Body of pancreas (tissue), 4 donors: ENCODE measurements around the gene PTK6. TPM values are rescaled to one million over a fixed set of nuclear protein-coding genes. Genes with fewer than 3 reads are reported as not detected.
A peak's percentile ranks its signal among the peaks of the same experiment; 100 is the strongest.

Experiments used
- ATAC-seq: fragments of 150-250 bp; one replicate; pipeline ENCODE4 v1.9.1; 2016
- DNase-seq, 4 donors: peaks; one replicate each; pipeline ENCODE4 v3.0.0-alpha.2; 2019
- H3K27ac ChIP-seq, 4 donors: fragments of 200-600 bp; sonication (generic); 1 replicate in 3 of 4; 2 replicates in 1 of 4; pipeline versions ENCODE4 v1.5.1 to v1.6.1; 2016 to 2019; ENCODE audit warnings: mild to moderate bottlenecking in 1 of 4, mixed read lengths in 1 of 4, moderate library complexity in 1 of 4
- H3K27me3 ChIP-seq, 2 donors: fragments of 200-600 bp; sonication (generic); one replicate each; pipeline ENCODE4 v1.6.0; 2016; ENCODE audit warnings: mild to moderate bottlenecking in 1 of 2
- H3K36me3 ChIP-seq, 2 donors: fragments of 200-600 bp; sonication (generic); replicated peaks in 1 of 2; 2 replicates each; pipeline ENCODE4 v1.5.1; 2016; ENCODE audit warnings: low read depth in 2 of 2; ENCODE audit not compliant: insufficient read depth in 1 of 2
- H3K4me1 ChIP-seq: fragments of 200-600 bp; sonication (generic); one replicate; pipeline ENCODE4 v1.6.0; 2016
- H3K4me3 ChIP-seq, 2 donors: fragments of 200-600 bp; sonication (generic); 1 replicate in 1 of 2; 2 replicates in 1 of 2; pipeline ENCODE4 v1.5.1; 2016 to 2019
- H3K9me3 ChIP-seq, 3 donors: fragments of 200-600 bp; sonication (generic); 1 replicate in 2 of 3; 2 replicates in 1 of 3; pipeline ENCODE4 v1.5.1; 2016
- POLR2A ChIP-seq, 3 donors: fragments of 450-650 bp; IDR thresholded peaks; one replicate each; pipeline ENCODE4 v1.6.1; 2016; ENCODE audit warnings: antibody characterized with exemption in 3 of 3, mild to moderate bottlenecking in 2 of 3
- WGBS, 2 donors: methylation state at CpG; one replicate each; pipeline ENCODE4 v1.1.5; 2017; 5-methylcytosine and 5-hydroxymethylcytosine counted together
- intact Hi-C: fragments of 100-400 bp; cut with DNase I; formaldehyde crosslinking; loops from one replicate; pipeline ENCODE4 v1.15.1; 2023
- total RNA-seq, 2 donors: library from RNA; depleted of rRNA; stranded (reverse); fragments of >200 nt; gene quantifications; one replicate each; pipeline ENCODE4 v1.1.0, GENCODE V29; 2016
- TF ChIP-seq, protein P1 (sequence below), 7 experiments: fragments of 450-650 bp in 4 of 7; fragments of 200-600 bp in 3 of 7; sonication (generic) in 3 of 7; IDR thresholded peaks; one replicate each; pipeline ENCODE4 v1.5.1; 2016 to 2019; ENCODE audit warnings: antibody characterized with exemption in 7 of 7

Gene PTK6
- total RNA-seq, 2 donors from 2014 or later, result 3.0 to 5.4 TPM

DNA sequence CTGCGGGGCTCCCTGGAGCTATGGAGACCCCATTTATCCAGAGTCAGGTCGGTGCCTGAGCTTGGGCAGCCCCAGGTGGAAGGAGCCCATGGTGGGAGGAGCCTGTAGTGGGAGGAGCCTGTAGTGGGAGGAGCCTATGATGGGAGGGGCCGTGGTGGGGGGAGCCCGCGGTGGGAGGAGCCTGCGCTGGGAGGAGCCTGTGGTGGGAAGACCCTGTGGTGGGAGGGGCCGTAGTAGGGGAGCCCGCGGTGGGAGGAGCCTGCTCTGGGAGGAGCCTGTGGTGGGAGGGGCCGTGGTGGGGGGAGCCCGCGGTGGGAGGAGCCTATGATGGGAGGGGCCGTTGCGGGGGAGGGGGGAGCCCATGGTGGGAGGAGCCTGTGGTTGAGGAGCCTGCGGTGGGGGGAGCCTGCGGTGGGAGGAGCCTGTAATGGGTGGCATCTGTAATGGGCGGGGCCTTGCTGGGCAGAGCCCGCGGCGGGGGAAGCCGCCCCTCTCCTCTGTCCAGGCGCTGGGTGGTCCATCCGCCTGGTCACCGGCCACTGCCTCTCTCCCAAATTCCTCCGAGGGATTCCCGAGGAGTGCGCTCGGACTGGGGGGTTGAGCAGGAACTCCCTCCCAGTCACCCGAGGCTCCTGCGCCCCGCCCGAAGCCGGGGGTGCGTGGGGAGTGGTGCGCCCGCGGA is 16.2 kb upstream of the PTK6 start:
- peaks cover 11% of the 10 kb centered on the region for H3K4me1 ChIP-seq
- TF ChIP-seq, protein P1, sequence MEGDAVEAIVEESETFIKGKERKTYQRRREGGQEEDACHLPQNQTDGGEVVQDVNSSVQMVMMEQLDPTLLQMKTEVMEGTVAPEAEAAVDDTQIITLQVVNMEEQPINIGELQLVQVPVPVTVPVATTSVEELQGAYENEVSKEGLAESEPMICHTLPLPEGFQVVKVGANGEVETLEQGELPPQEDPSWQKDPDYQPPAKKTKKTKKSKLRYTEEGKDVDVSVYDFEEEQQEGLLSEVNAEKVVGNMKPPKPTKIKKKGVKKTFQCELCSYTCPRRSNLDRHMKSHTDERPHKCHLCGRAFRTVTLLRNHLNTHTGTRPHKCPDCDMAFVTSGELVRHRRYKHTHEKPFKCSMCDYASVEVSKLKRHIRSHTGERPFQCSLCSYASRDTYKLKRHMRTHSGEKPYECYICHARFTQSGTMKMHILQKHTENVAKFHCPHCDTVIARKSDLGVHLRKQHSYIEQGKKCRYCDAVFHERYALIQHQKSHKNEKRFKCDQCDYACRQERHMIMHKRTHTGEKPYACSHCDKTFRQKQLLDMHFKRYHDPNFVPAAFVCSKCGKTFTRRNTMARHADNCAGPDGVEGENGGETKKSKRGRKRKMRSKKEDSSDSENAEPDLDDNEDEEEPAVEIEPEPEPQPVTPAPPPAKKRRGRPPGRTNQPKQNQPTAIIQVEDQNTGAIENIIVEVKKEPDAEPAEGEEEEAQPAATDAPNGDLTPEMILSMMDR (IDR thresholded peaks at IDR 0.05), result no peak
- TF ChIP-seq POLR2A (IDR thresholded peaks at IDR 0.05), result no peak
- ATAC-seq, result peak; percentile 61
- intact Hi-C loops, result no loop called here
- DNase-seq, result peak; percentile 68 to 81 (median 77)
- H3K27ac ChIP-seq, result no peak overlapping the region
- no peaks in the 10 kb centered on the region for H3K27me3 ChIP-seq
- WGBS, 2 donors, result 2 to 9% methylated on average over 11 to 35 of the region's 37 CpGs
- H3K36me3 ChIP-seq, result no peaks in the 10 kb centered on the region
- no peaks in the 10 kb centered on the region for H3K9me3 ChIP-seq
- peak overlapping the region; percentile 25 to 27 for H3K4me3 ChIP-seq

DNA sequence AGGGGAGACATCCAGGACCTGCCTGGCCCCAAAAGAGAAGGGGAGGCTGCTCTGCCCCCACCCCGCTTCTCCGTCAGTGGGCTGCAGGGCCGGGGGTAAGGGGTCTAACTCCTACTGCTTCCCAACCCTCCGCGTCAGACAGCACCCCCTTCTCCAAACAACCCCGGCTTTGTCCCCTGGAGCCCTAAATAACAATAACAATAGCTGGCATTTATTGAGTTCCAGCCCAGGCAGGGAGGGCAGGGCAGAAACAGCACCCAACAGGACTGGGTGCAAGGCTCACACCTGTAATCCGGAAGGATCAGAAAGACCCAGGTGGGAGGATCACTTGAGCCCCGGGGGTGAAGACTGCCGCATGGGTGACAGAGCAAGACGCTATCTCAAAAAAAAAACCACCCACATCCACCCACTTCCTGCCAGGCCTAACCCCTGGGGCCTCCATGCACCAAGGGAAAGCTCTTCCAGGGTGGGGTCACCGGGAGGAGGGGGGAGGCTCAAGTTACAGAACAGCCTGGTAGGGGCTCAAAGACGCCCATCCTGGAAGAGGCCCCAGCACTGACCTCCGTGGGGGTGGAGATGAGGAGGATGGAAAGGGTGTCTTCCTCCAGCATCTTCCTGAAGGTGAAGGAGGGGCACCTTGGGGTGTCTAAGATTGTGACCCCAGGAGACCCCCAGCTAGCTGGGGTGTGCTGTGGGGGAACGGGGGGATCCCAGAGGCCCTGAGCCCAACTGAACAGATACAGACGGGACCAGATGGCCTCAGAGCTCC is 15.5 kb upstream of the PTK6 start:
- 50 to 60% methylated on average over 11 to 15 of the region's 15 CpGs for WGBS, 2 donors
- ATAC-seq, result no peak
- Histone ChIP-seq H3K27ac (no peak overlapping the region), H3K27me3 (peaks cover 0 to 4% of the 10 kb centered on the region in 2 donors), H3K36me3 (no peaks in the 10 kb centered on the region), H3K4me1 (peaks cover 11% of the 10 kb centered on the region), H3K4me3 (no peak overlapping the region), H3K9me3 (no peaks in the 10 kb centered on the region)
- no peak for DNase-seq
- intact Hi-C loops, result no loop called here
- no peak for TF ChIP-seq POLR2A (IDR thresholded peaks at IDR 0.05)
- TF ChIP-seq, protein P1 (IDR thresholded peaks at IDR 0.05), result no peak

DNA sequence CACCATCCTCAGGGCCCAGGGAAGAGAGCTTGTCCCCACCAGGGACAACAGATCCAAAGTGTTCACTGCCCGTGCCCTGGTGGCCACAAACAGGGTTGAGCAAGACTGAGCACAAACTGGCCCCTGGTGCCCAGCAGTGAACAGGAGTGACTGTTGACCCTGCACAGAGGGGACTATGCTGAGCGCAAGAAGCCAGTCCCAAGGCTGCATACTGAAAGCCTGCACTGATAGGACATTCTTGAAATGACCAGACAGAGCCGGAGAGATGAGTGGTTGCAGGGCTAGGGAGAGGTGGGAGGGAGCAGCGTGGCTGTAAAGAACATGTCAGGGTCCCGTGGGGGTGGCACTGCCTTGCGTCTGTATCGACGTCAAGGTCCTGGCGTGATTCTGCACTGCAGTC is 13.9 kb upstream of the PTK6 start:
- no peak for DNase-seq
- no peak for TF ChIP-seq POLR2A (IDR thresholded peaks at IDR 0.05)
- TF ChIP-seq, protein P1 (IDR thresholded peaks at IDR 0.05), result no peak
- no peak overlapping the region for H3K27ac ChIP-seq
- intact Hi-C loops, result no loop called here
- H3K4me1 ChIP-seq, result peaks cover 11% of the 10 kb centered on the region
- no peaks in the 10 kb centered on the region for H3K9me3 ChIP-seq
- H3K27me3 ChIP-seq, result peaks cover 0 to 4% of the 10 kb centered on the region in 2 donors
- WGBS, 2 donors, result 39 to 48% methylated on average over 9 of the region's 9 CpGs
- ATAC-seq, result no peak
- H3K36me3 ChIP-seq, result no peaks in the 10 kb centered on the region
- H3K4me3 ChIP-seq, result no peak overlapping the region

DNA sequence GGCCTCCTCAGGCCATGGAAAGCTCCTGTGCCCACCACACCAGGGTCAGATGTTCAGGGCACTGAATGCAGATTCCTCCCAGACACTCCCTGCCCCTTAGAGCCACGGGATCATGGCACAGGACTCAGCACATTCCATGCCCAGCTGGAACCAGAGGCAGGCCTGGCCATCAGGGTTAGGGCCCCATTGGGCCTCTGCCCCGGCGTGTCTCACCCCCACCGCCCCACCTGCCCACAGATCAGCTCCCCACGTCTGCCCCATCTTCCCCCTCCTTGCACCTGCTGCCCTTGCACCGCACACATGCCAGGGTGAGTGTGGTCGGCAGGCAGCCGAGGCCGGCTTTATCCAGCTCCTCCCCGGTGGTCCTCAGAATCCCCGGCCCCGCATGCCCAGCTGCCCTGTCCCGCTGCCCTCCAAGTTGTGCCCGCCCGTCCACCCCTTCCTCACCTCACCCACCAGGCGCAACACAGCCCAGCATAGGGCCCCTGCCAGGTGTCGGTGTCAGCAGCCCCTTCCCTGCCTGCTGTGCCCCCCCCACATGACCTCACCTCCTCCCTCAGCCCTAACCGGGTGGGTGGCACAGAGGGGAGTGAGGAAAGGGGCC is 12.6 kb upstream of the PTK6 start:
- Histone ChIP-seq H3K4me1 (peaks cover 11% of the 10 kb centered on the region), H3K9me3 (no peaks in the 10 kb centered on the region), H3K27me3 (peaks cover 0 to 4% of the 10 kb centered on the region in 2 donors), H3K36me3 (no peaks in the 10 kb centered on the region), H3K27ac (no peak overlapping the region), H3K4me3 (no peak overlapping the region)
- DNase-seq (no peak), ATAC-seq (no peak)
- intact Hi-C loops, result loop anchor here (10.0 kb wide), 1 partner anchor 415 kb away; the partner anchor contains the start of gene ZNF512B
- WGBS, 2 donors, result 76 to 94% methylated on average over 10 to 18 of the region's 18 CpGs
- TF ChIP-seq, protein P1 (IDR thresholded peaks at IDR 0.05), result no peak
- no peak for TF ChIP-seq POLR2A (IDR thresholded peaks at IDR 0.05)
